NB4 (cell line): ENCODE results near the gene OXCT2.
A peak's percentile ranks its signal among the peaks of the same experiment; 100 is the strongest.
"Not testable (repeated sequence)": the region's sequence is repeated elsewhere in the genome, so short reads cannot be mapped to it uniquely, and the experiment has no call there.

Experiments used
- DNase-seq: peaks from one replicate; pipeline ENCODE4 v3.0.0; 2010; ENCODE audit warnings: low read depth
- H3K4me3 ChIP-seq: one replicate; pipeline ENCODE4 v1.5.1; 2011; ENCODE audit warnings: mild to moderate bottlenecking, low read depth, low read length, moderate library complexity
- MYC ChIP-seq: IDR thresholded peaks from 2 replicates; pipeline ENCODE4 v1.6.1; 2011; ENCODE audit warnings: low read depth, low read length
- POLR2A ChIP-seq: IDR thresholded peaks from 2 replicates; pipeline ENCODE4 v1.6.1; 2011; ENCODE audit warnings: mild to moderate bottlenecking; ENCODE audit not compliant: insufficient read length; ENCODE audit errors: extremely low read depth
- TF ChIP-seq, protein P1 (sequence below): IDR thresholded peaks from 2 replicates; pipeline ENCODE4 v1.6.1; 2011; ENCODE audit warnings: low read depth, low read length
- TF ChIP-seq, protein P2 (sequence below): IDR thresholded peaks from one replicate; pipeline ENCODE4 v1.5.1; 2012; ENCODE audit warnings: low read depth, low read length

OXCT2 gene

GRCh38 chr1:39788426-39788757 is 17.2 kb upstream of the OXCT2 start:
- TF ChIP-seq, protein P1, sequence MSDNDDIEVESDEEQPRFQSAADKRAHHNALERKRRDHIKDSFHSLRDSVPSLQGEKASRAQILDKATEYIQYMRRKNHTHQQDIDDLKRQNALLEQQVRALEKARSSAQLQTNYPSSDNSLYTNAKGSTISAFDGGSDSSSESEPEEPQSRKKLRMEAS, result no peak
- TF ChIP-seq POLR2A (no peak), MYC (no peak)
- TF ChIP-seq, protein P2, sequence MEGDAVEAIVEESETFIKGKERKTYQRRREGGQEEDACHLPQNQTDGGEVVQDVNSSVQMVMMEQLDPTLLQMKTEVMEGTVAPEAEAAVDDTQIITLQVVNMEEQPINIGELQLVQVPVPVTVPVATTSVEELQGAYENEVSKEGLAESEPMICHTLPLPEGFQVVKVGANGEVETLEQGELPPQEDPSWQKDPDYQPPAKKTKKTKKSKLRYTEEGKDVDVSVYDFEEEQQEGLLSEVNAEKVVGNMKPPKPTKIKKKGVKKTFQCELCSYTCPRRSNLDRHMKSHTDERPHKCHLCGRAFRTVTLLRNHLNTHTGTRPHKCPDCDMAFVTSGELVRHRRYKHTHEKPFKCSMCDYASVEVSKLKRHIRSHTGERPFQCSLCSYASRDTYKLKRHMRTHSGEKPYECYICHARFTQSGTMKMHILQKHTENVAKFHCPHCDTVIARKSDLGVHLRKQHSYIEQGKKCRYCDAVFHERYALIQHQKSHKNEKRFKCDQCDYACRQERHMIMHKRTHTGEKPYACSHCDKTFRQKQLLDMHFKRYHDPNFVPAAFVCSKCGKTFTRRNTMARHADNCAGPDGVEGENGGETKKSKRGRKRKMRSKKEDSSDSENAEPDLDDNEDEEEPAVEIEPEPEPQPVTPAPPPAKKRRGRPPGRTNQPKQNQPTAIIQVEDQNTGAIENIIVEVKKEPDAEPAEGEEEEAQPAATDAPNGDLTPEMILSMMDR, result no peak
- no peak for DNase-seq
- peak overlapping the region; percentile 37 for H3K4me3 ChIP-seq

DNA sequence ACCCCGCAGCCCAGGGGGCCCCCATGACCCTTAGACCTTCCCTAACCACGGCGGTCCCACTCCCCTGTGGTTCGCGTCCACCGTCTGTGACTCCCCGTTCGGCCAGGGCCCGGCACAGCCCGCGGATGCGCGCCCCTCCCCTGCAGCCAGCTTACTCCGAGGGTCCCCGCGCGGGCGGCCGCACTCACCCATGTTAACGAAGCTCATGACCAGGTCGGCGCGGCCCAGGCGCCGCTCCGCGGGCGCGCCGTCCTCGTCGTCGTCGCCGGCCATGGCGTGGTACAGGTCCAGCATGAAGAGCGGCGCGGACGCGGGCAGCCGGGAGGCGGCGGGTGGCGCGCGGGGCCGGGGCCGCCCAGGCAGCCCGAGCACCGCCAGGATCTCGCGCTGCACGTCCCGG is 16.8 kb upstream of the OXCT2 start:
- H3K4me3 ChIP-seq, DNase-seq: not testable (repeated sequence)

GRCh38 chr1:39787468-39787867 is 16.3 kb upstream of the OXCT2 start:
- no peak for TF ChIP-seq MYC
- TF ChIP-seq, protein P2, result no peak
- TF ChIP-seq, protein P1, result no peak
- no peak for TF ChIP-seq POLR2A
- no peak for DNase-seq
- no peak overlapping the region for H3K4me3 ChIP-seq

GRCh38 chr1:39787108-39787375 is 15.9 kb upstream of the OXCT2 start:
- not testable (repeated sequence) for DNase-seq, H3K4me3 ChIP-seq

- not testable (repeated sequence) for DNase-seq, H3K4me3 ChIP-seq
These were observed 15.4 kb upstream of the OXCT2 start for GRCh38 chr1:39786303-39787107.

GRCh38 chr1:39782685-39783084 is 11.5 kb upstream of the OXCT2 start:
- not testable (repeated sequence) for DNase-seq, H3K4me3 ChIP-seq

GRCh38 chr1:39782103-39782502 is 11.0 kb upstream of the OXCT2 start:
- no peak for DNase-seq
- TF ChIP-seq POLR2A (no peak), MYC (no peak)
- TF ChIP-seq, protein P2, result no peak
- TF ChIP-seq, protein P1, result no peak
- no peak overlapping the region for H3K4me3 ChIP-seq

DNA sequence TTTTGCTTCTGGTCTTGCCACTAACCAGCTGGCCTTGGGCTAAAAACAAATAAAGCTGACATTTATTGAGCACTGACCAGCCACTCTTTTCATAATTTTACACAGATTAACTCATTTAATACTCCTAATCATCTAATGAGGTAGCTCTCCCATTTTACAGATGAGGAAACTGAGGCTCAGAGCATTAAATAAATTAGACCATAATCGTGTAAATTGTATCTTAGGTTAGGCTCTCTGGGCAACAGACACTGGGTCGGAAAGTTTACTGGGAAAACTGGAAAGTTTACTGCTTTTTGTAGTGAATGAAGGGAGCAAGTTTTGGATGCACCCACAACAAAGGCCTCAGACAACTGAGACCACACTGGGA is 10.2 kb upstream of the OXCT2 start:
- H3K4me3 ChIP-seq, result no peak overlapping the region
- TF ChIP-seq MYC (no peak), POLR2A (no peak)
- TF ChIP-seq, protein P1, result no peak
- TF ChIP-seq, protein P2, result no peak
- no peak for DNase-seq
